Lower lobe of right lung (tissue), 2 donors: ENCODE results near the gene ZIC1. TPM values are rescaled to one million over a fixed set of nuclear protein-coding genes. Genes with fewer than 3 reads are reported as not detected.

Experiments
- ATAC-seq, 2 donors: fragments of 200-7000 bp; cut with Tn5 transposase; one replicate each; pipeline ENCODE4 v1.9.1; 2020 to 2022; ENCODE audit warnings: mild to moderate bottlenecking in 2 of 2, moderate library complexity in 2 of 2
- DNase-seq: peaks from one replicate; pipeline ENCODE4 v3.0.0-alpha.2; 2020
- H3K27ac ChIP-seq: fragments of 200-600 bp; one replicate; pipeline ENCODE4 v1.8.0; 2022
- H3K27me3 ChIP-seq: fragments of 200-600 bp; one replicate; pipeline ENCODE4 v1.8.0; 2022; ENCODE audit warnings: low read depth
- H3K36me3 ChIP-seq: fragments of 200-600 bp; one replicate; pipeline ENCODE4 v1.8.0; 2022; ENCODE audit warnings: mild to moderate bottlenecking
- H3K4me1 ChIP-seq: fragments of 200-600 bp; one replicate; pipeline ENCODE4 v1.8.0; 2022
- H3K4me3 ChIP-seq: fragments of 200-600 bp; one replicate; pipeline ENCODE4 v1.8.0; 2022; ENCODE audit warnings: mild to moderate bottlenecking
- H3K9me3 ChIP-seq: fragments of 200-600 bp; one replicate; pipeline ENCODE4 v1.8.0; 2022
- intact Hi-C: fragments of 100-400 bp; cut with DNase I; formaldehyde crosslinking; loops from one replicate; pipeline ENCODE4 v1.11.0; 2022
- total RNA-seq: library from RNA; stranded (reverse); fragmentation: NEBNext Ultra II Directional; extraction: Animal tissue kit (Norgen Biotek cat#: 25700); gene quantifications from one replicate; pipeline ENCODE4 v1.2.1, GENCODE V29; 2021
- TF ChIP-seq, protein P1 (sequence below): fragments of 200-600 bp; IDR thresholded peaks from one replicate; pipeline ENCODE4 v1.8.0; 2022; ENCODE audit warnings: antibody characterized with exemption, mild to moderate bottlenecking
- donor health status: DM: no; HTN: yes; CAD: no; lungs with severe emphysema.

ZIC1 gene
- total RNA-seq, 1 donor from 2014 or later, result not detected

- Histone ChIP-seq H3K27ac (no peak overlapping the region), H3K4me3 (no peak overlapping the region), H3K9me3 (no peaks in the 10 kb centered on the region), H3K27me3 (peaks cover 97% of the 10 kb centered on the region), H3K36me3 (no peaks in the 10 kb centered on the region), H3K4me1 (no peaks in the 10 kb centered on the region)
- TF ChIP-seq, protein P1, sequence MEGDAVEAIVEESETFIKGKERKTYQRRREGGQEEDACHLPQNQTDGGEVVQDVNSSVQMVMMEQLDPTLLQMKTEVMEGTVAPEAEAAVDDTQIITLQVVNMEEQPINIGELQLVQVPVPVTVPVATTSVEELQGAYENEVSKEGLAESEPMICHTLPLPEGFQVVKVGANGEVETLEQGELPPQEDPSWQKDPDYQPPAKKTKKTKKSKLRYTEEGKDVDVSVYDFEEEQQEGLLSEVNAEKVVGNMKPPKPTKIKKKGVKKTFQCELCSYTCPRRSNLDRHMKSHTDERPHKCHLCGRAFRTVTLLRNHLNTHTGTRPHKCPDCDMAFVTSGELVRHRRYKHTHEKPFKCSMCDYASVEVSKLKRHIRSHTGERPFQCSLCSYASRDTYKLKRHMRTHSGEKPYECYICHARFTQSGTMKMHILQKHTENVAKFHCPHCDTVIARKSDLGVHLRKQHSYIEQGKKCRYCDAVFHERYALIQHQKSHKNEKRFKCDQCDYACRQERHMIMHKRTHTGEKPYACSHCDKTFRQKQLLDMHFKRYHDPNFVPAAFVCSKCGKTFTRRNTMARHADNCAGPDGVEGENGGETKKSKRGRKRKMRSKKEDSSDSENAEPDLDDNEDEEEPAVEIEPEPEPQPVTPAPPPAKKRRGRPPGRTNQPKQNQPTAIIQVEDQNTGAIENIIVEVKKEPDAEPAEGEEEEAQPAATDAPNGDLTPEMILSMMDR, result no peak
- DNase-seq (no peak), ATAC-seq (no peak)
- intact Hi-C loops, result no loop called here
Observed at GRCh38 chr3:147372525-147373027, 36.6 kb upstream of the ZIC1 start.

GRCh38 chr3:147373301-147373700 lies 35.9 kb upstream of the ZIC1 start:
- Histone ChIP-seq H3K27me3 (peaks cover 97% of the 10 kb centered on the region), H3K4me3 (no peak overlapping the region), H3K27ac (no peak overlapping the region), H3K4me1 (no peaks in the 10 kb centered on the region), H3K36me3 (no peaks in the 10 kb centered on the region), H3K9me3 (no peaks in the 10 kb centered on the region)
- ATAC-seq, result no peak
- TF ChIP-seq, protein P1, result no peak
- intact Hi-C loops, result no loop called here
- no peak for DNase-seq

DNA sequence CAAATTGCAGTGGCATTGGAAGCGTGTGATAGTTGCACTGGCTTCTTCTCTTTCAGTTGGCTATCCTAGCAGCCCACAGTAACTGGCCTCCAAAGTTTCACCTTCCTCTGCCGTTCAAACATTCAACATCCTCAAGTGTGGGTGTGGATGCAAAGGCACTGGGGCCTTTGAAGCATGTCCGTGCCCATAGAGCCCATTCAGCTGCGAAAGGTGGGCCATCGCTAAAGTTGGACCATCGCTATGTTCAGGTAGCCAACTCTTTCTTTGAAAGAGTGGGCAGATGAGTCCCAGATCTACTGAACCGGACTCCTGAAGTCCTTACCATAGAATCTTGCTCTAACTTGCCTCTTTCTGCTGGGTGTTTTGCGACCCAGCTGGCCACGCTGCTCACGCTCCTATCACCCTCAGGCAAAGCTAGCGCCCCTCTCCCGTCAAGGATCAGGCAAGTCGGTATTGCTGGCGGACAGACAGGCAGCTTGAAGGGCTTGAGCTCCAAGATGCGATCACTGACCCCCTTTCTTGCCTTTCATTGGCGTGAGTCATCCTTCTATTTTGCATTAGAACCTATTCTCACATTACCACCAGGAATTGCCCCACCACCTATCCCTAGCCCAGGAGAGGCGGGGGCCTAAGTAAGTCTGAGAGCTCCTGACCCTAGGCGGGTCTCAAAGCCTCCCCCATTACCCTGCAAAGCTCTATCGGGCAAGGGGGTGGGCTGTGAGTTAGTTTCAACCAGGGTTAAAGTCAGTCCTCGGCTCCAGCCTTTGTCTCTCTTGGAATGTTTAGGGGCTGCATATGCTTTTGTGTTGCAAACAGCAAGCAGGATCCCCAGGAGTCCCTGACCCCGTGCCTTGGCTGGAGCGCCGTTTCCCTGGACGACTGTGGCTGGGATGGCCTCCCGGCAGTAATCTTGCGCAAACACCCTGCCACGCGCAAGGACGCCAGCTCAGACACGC lies 31.5 kb upstream of the ZIC1 start:
- ATAC-seq (no peak), DNase-seq (no peak)
- no peaks in the 10 kb centered on the region for H3K36me3 ChIP-seq

DNA sequence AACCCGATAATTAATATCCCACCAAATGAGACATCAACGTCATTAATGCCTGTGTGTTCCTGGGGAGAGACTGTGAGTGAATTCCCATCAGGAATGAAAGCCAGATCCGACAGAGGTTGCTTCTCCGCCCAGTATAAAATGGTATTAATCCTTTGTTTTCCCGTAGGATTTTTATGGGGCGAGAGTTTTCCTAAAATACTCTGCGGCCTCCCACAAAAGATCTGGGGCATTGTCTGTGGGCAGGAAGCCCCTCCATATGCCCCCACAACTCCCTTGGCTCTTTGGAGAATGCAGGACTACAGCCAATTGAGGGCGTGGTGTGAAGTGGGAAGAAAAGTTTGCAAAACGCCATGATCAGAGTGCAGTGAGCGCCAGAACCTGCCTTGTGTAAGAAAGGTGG lies 29.5 kb upstream of the ZIC1 start:
- H3K27me3 ChIP-seq, result peaks cover 93% of the 10 kb centered on the region

More for the DNA sequence above, 31.5 kb upstream of the ZIC1 start:
- no peaks in the 10 kb centered on the region for H3K9me3 ChIP-seq
- no peak overlapping the region for H3K4me3 ChIP-seq
- no peak overlapping the region for H3K27ac ChIP-seq
- intact Hi-C loops, result no loop called here
- TF ChIP-seq, protein P1, result no peak
- H3K27me3 ChIP-seq, result peaks cover 91% of the 10 kb centered on the region
- no peaks in the 10 kb centered on the region for H3K4me1 ChIP-seq

DNA sequence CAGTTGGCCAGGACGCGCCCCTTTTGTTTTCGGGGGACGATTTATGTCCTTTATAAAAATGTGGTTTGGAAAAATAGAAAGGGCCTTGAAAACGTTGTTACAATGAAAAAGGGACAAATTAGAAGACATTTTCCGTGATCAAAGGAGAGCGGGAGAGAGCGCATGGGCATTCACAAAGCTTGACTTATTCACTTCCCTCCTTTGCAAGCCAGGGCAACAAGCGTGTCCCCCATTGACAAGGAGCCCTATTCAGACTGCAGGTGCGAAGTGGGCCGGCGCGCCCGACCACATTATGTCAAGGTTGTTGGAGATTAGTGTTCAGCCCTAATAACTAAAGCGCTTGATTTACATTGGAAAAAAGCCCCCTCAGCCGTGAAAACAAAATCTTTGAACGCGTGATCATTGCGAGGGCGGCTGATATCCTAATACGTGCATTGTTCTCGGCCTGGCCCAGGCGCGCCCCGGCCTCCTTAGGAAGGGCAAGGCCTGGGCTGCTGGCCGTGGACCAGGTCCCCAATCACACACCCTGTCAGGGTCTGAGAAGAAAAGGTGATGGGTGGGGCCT lies 28.7 kb upstream of the ZIC1 start:
- H3K27me3 ChIP-seq, result peaks cover 93% of the 10 kb centered on the region
- no peak overlapping the region for H3K27ac ChIP-seq
- intact Hi-C loops, result no loop called here
- no peak overlapping the region for H3K4me3 ChIP-seq
- ATAC-seq (no peak), DNase-seq (no peak)
- H3K9me3 ChIP-seq, result no peaks in the 10 kb centered on the region
- TF ChIP-seq, protein P1, result no peak
- H3K36me3 ChIP-seq, result no peaks in the 10 kb centered on the region
- no peaks in the 10 kb centered on the region for H3K4me1 ChIP-seq

More for the DNA sequence above, 29.5 kb upstream of the ZIC1 start:
- intact Hi-C loops, result no loop called here
- Histone ChIP-seq H3K4me3 (no peak overlapping the region), H3K9me3 (no peaks in the 10 kb centered on the region), H3K36me3 (no peaks in the 10 kb centered on the region), H3K4me1 (no peaks in the 10 kb centered on the region), H3K27ac (no peak overlapping the region)
- no peak for DNase-seq
- TF ChIP-seq, protein P1, result no peak
- no peak for ATAC-seq
